OCI-LY3 (cell line): ENCODE results near the gene HMX1.

Source experiments
- EZH2phosphoT487 ChIP-seq: fragments of 200-600 bp; shearing (Covaris generic); IDR thresholded peaks from 2 replicates; pipeline ENCODE4 v1.6.1; 2018; ENCODE audit warnings: antibody characterized with exemption, mixed run types, low read depth
- TF ChIP-seq, protein P1 (sequence below): fragments of 200-600, 300-600 bp; sonication (generic); IDR thresholded peaks from 2 replicates; pipeline ENCODE4 v1.5.1; 2014; ENCODE audit warnings: antibody characterized with exemption, low read length, low read depth

DNA sequence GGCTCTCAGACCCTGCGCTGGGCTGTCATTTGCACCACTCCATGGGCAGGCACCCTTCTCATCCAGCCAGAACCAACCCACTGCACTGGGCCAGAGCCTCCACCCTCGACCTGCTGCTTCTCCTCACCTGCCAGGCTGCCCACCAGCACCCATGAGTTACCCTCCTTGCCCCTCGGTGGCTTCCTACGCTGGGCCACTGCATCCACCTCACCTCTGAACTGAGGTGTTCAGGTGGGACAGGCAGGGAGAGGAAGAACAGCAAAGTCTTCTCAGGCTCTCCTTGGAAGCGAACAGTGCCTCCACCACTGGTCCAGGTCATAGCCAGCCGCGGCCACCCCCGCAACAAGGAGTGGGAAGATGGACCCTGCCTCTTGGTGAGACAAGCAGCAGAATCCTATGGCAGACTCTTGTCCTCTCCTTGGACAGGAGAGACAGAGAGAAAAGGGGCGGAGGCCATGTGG is 32.4 kb upstream of the HMX1 start:
- TF ChIP-seq, protein P1, sequence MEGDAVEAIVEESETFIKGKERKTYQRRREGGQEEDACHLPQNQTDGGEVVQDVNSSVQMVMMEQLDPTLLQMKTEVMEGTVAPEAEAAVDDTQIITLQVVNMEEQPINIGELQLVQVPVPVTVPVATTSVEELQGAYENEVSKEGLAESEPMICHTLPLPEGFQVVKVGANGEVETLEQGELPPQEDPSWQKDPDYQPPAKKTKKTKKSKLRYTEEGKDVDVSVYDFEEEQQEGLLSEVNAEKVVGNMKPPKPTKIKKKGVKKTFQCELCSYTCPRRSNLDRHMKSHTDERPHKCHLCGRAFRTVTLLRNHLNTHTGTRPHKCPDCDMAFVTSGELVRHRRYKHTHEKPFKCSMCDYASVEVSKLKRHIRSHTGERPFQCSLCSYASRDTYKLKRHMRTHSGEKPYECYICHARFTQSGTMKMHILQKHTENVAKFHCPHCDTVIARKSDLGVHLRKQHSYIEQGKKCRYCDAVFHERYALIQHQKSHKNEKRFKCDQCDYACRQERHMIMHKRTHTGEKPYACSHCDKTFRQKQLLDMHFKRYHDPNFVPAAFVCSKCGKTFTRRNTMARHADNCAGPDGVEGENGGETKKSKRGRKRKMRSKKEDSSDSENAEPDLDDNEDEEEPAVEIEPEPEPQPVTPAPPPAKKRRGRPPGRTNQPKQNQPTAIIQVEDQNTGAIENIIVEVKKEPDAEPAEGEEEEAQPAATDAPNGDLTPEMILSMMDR, result no peak
- TF ChIP-seq EZH2phosphoT487, result no peak
